H1 (cell line): ENCODE results near the gene SMC6. TPM values are rescaled to one million over a fixed set of nuclear protein-coding genes. Genes with fewer than 3 reads are reported as not detected.

Source experiments
- CTCF ChIA-PET: fragments of 300-600 bp; sonication (Branson Sonifier 250); formaldehyde crosslinking; loops from one replicate; lab custom pipeline; 2021; ENCODE audit not compliant: partially characterized antibody; lab: Charles Lee
- POLR2A ChIA-PET: fragments of 300-600 bp; sonication (Branson Sonifier 250); formaldehyde crosslinking; loops from one replicate; lab custom pipeline; 2021; ENCODE audit warnings: inconsistent platforms; ENCODE audit not compliant: partially characterized antibody; lab: Charles Lee
- DNase-seq, 2 experiments: peaks; one replicate each; pipeline versions ENCODE4 v3.0.0 to v3.0.0-alpha.2; 2010 to 2022; ENCODE audit warnings: low spot score in 2 of 2, low read depth in 1 of 2, mixed read lengths in 1 of 2
- FAIRE-seq: peaks from 2 replicates; lab custom pipeline; 2011; peaks lifted over from hg19 to GRCh38; lab: Jason Lieb, UNC
- H2AFZ ChIP-seq: 2 replicates; pipeline ENCODE4 v1.8.1; 2012; ENCODE audit warnings: low read length, inconsistent platforms
- H2AK5ac ChIP-seq: 2 replicates; pipeline ENCODE4 v1.6.1; 2013; ENCODE audit warnings: low read depth, low read length
- H2BK120ac ChIP-seq: replicated peaks from 2 replicates; pipeline ENCODE3; 2013; ENCODE audit warnings: low read depth, low read length, inconsistent platforms
- H2BK12ac ChIP-seq: 2 replicates; pipeline ENCODE4 v1.6.1; 2013; ENCODE audit warnings: low read depth, low read length
- H2BK15ac ChIP-seq: 2 replicates; pipeline ENCODE4 v1.6.1; 2013; ENCODE audit warnings: low read length
- H2BK20ac ChIP-seq: 2 replicates; pipeline ENCODE4 v1.6.1; 2013; ENCODE audit warnings: low read length
- H2BK5ac ChIP-seq: 2 replicates; pipeline ENCODE4 v1.6.1; 2013; ENCODE audit warnings: low read depth, low read length
- H3K14ac ChIP-seq: 2 replicates; pipeline ENCODE4 v1.6.1; 2013; ENCODE audit warnings: inconsistent platforms; ENCODE audit not compliant: insufficient read length
- H3K18ac ChIP-seq: 2 replicates; pipeline ENCODE4 v1.6.1; 2013; ENCODE audit warnings: low read length; ENCODE audit errors: extremely low read depth
- H3K23ac ChIP-seq: 2 replicates; pipeline ENCODE4 v1.6.1; 2013; ENCODE audit warnings: inconsistent platforms; ENCODE audit not compliant: insufficient read length
- H3K23me2 ChIP-seq: 2 replicates; pipeline ENCODE4 v1.6.1; 2013; ENCODE audit warnings: low read depth, low read length
- H3K27ac ChIP-seq: 2 replicates; pipeline ENCODE4 v1.6.1; 2011; ENCODE audit warnings: low read depth, low read length, inconsistent platforms
- H3K27me3 ChIP-seq, 4 experiments: replicated peaks in 1 of 4; 1 replicate in 1 of 4; 2 replicates in 3 of 4; pipeline versions ENCODE4 v1.6.1 to v1.8.1; 2011 to 2013; ENCODE audit warnings: low read length in 3 of 4, mild to moderate bottlenecking in 3 of 4, inconsistent platforms in 2 of 4, mixed read lengths in 2 of 4, moderate library complexity in 1 of 4; ENCODE audit not compliant: control insufficient read depth in 3 of 4, insufficient read depth in 3 of 4; ENCODE audit errors: extremely low read depth in 1 of 4
- H3K36me3 ChIP-seq, 4 experiments: 2 replicates each; pipeline versions ENCODE4 v1.6.1 to v1.8.1; 2011 to 2013; ENCODE audit warnings: mild to moderate bottlenecking in 4 of 4, low read length in 3 of 4, moderate library complexity in 2 of 4, control low read depth in 1 of 4, inconsistent platforms in 1 of 4; ENCODE audit not compliant: insufficient read depth in 4 of 4, control insufficient read depth in 2 of 4
- H3K4ac ChIP-seq: replicated peaks from 2 replicates; pipeline ENCODE3; 2013; ENCODE audit warnings: low read length, low read depth, mixed read lengths, inconsistent platforms; ENCODE audit not compliant: insufficient read length
- H3K4me1 ChIP-seq, 4 experiments: replicated peaks in 1 of 4; 1 replicate in 1 of 4; 2 replicates in 3 of 4; pipeline versions ENCODE4 v1.6.1 to v1.8.1; 2011 to 2013; ENCODE audit warnings: low read length in 3 of 4, inconsistent platforms in 2 of 4, mixed read lengths in 1 of 4; ENCODE audit not compliant: insufficient read depth in 4 of 4, control insufficient read depth in 3 of 4
- H3K4me2 ChIP-seq, 2 experiments: 2 replicates each; pipeline versions ENCODE4 v1.6.1 to v1.8.1; 2011 to 2013; ENCODE audit warnings: low read depth in 2 of 2, low read length in 2 of 2, control low read depth in 1 of 2, inconsistent platforms in 1 of 2, mild to moderate bottlenecking in 1 of 2; ENCODE audit not compliant: insufficient read depth in 1 of 2
- H3K4me3 ChIP-seq, 4 experiments: fragments of 200-600, 300-600 bp in 1 of 4; sonication (generic), shearing (Covaris generic), sonication (Bioruptor Twin) in 1 of 4; 2 replicates each; pipeline versions ENCODE4 v1.5.1 to v1.8.1; 2011 to 2016; ENCODE audit warnings: low read length in 4 of 4, low read depth in 3 of 4, control low read depth in 2 of 4, inconsistent platforms in 2 of 4, mild to moderate bottlenecking in 2 of 4, mixed read lengths in 1 of 4, moderate library complexity in 1 of 4; ENCODE audit not compliant: insufficient read depth in 2 of 4; ENCODE audit errors: extremely low read depth in 1 of 4
- H3K56ac ChIP-seq: replicated peaks from 2 replicates; pipeline ENCODE3; 2013; ENCODE audit warnings: low read depth, mild to moderate bottlenecking, mixed read lengths, low read length, inconsistent platforms; ENCODE audit not compliant: insufficient read length
- H3K79me1 ChIP-seq: 2 replicates; pipeline ENCODE4 v1.6.1; 2013; ENCODE audit warnings: low read depth, low read length, control low read depth
- H3K79me2 ChIP-seq, 2 experiments: 2 replicates each; pipeline versions ENCODE4 v1.6.1 to v1.8.1; 2012 to 2013; ENCODE audit warnings: low read length in 2 of 2, mild to moderate bottlenecking in 2 of 2, inconsistent platforms in 1 of 2; ENCODE audit not compliant: insufficient read depth in 2 of 2, control insufficient read depth in 1 of 2
- H3K9ac ChIP-seq, 4 experiments: replicated peaks in 1 of 4; 1 replicate in 1 of 4; 2 replicates in 3 of 4; pipeline versions ENCODE4 v1.6.1 to v1.8.1; 2011 to 2013; ENCODE audit warnings: low read depth in 3 of 4, low read length in 3 of 4, control low read depth in 2 of 4, mild to moderate bottlenecking in 2 of 4, moderate library complexity in 2 of 4, inconsistent platforms in 1 of 4; ENCODE audit errors: extremely low read depth in 1 of 4
- H3K9me3 ChIP-seq, 2 experiments: 2 replicates each; pipeline versions ENCODE4 v1.6.1 to v1.8.1; 2012 to 2013; ENCODE audit warnings: mild to moderate bottlenecking in 2 of 2, moderate library complexity in 2 of 2, control low read depth in 1 of 2, inconsistent platforms in 1 of 2, low read depth in 1 of 2, low read length in 1 of 2, mixed read lengths in 1 of 2; ENCODE audit not compliant: insufficient read depth in 2 of 2
- H4K20me1 ChIP-seq, 2 experiments: replicated peaks in 1 of 2; 2 replicates each; pipeline versions ENCODE3 to v1.8.1; 2011 to 2013; ENCODE audit warnings: inconsistent platforms in 2 of 2, low read length in 2 of 2, mild to moderate bottlenecking in 1 of 2; ENCODE audit not compliant: insufficient read depth in 2 of 2, control insufficient read depth in 1 of 2
- H4K5ac ChIP-seq: 2 replicates; pipeline ENCODE4 v1.6.1; 2013; ENCODE audit warnings: low read length, low read depth, mixed read lengths, inconsistent platforms; ENCODE audit not compliant: insufficient read length
- H4K8ac ChIP-seq: 2 replicates; pipeline ENCODE4 v1.8.0; 2013; ENCODE audit warnings: mild to moderate bottlenecking, moderate library complexity, low read length, inconsistent platforms; ENCODE audit not compliant: insufficient read depth; ENCODE audit errors: extremely low read depth
- H4K91ac ChIP-seq: replicated peaks from 2 replicates; pipeline ENCODE3; 2013; ENCODE audit warnings: low read length, mixed read lengths, inconsistent platforms; ENCODE audit not compliant: insufficient read length
- CBX5 ChIP-seq: fragments of 300-800, 300-1000 bp; sonication (generic); IDR thresholded peaks from 2 replicates; pipeline ENCODE4 v1.7.1; 2016; ENCODE audit warnings: antibody characterized with exemption, low read length, low read depth
- CTBP2 ChIP-seq: IDR thresholded peaks from 2 replicates; pipeline ENCODE4 v1.7.0; 2011; ENCODE audit warnings: borderline replicate concordance, mild to moderate bottlenecking, moderate library complexity, mixed read lengths, low read length; ENCODE audit not compliant: insufficient read depth, insufficient read length
- EP300 ChIP-seq, 2 experiments: IDR thresholded peaks; 1 replicate in 1 of 2; 2 replicates in 1 of 2; pipeline ENCODE4 v1.6.1; 2011 to 2012; ENCODE audit warnings: low read depth in 2 of 2, low read length in 2 of 2, mild to moderate bottlenecking in 2 of 2, borderline replicate concordance in 1 of 2, inconsistent platforms in 1 of 2, moderate library complexity in 1 of 2
- RAD21 ChIP-seq, 2 experiments: IDR thresholded peaks in 1 of 2; conservative IDR thresholded peaks in 1 of 2; 2 replicates each; pipeline ENCODE4 v1.6.1; 2011; ENCODE audit warnings: low read depth in 2 of 2, low read length in 2 of 2, improper control_type of control experiment in 1 of 2, inconsistent platforms in 1 of 2, mild to moderate bottlenecking in 1 of 2, moderate library complexity in 1 of 2
- RNF2 ChIP-seq: fragments of 200-900, 300-1000 bp; sonication (generic); IDR thresholded peaks from 2 replicates; pipeline ENCODE4 v1.7.1; 2016; ENCODE audit warnings: borderline replicate concordance, low read depth, mild to moderate bottlenecking, antibody characterized with exemption, low read length; ENCODE audit not compliant: poor library complexity, severe bottlenecking; ENCODE audit errors: missing control alignments
- SP1 ChIP-seq: IDR thresholded peaks from 2 replicates; pipeline ENCODE4 v1.6.1; 2011; ENCODE audit warnings: low read depth, low read length
- TAF1 ChIP-seq: IDR thresholded peaks from 2 replicates; pipeline ENCODE4 v1.6.1; 2011; ENCODE audit warnings: mild to moderate bottlenecking, low read depth, low read length
- TCF12 ChIP-seq: IDR thresholded peaks from 2 replicates; pipeline ENCODE4 v1.6.1; 2011; ENCODE audit warnings: low read depth, mild to moderate bottlenecking, low read length
- TEAD4 ChIP-seq: IDR thresholded peaks from 2 replicates; pipeline ENCODE4 v1.6.1; 2012; ENCODE audit warnings: low read depth, low read length, inconsistent platforms, mixed read lengths
- YY1 ChIP-seq: IDR thresholded peaks from 2 replicates; pipeline ENCODE4 v1.6.1; 2011; ENCODE audit warnings: low read depth, mild to moderate bottlenecking, low read length
- WGBS, 2 experiments: shearing (Covaris generic) in 1 of 2; methylation state at CpG; one replicate each; pipeline versions ENCODE4 v1.1.6 to v1.1.7; 2013 to 2015; ENCODE audit warnings: low lambda C conversion rate in 2 of 2, mixed read lengths in 2 of 2, inconsistent platforms in 1 of 2, low coverage in 1 of 2, missing lambda C conversion rate in 1 of 2; ENCODE audit not compliant: insufficient replicate concordance in 2 of 2, insufficient coverage in 1 of 2, insufficient read length in 1 of 2; ENCODE audit errors: extremely low coverage in 1 of 2, missing lambda C conversion rate in 1 of 2; 5-methylcytosine and 5-hydroxymethylcytosine counted together
- polyA plus RNA-seq, 7 experiments: library from polyadenylated mRNA; depleted of rRNA in 3 of 7; stranded (reverse) in 5 of 7; unstranded in 2 of 7; fragments of >200 nt in 5 of 7; fragments of 200-250 nt in 2 of 7; gene quantifications; 1 replicate in 5 of 7; 2 replicates in 1 of 7; 4 replicates in 1 of 7; pipeline versions ENCODE4 v1.2.1 to v1.2.3, GENCODE V29; 2011 to 2013; ENCODE audit warnings: missing spikeins in 2 of 7, mixed read lengths in 2 of 7
- total RNA-seq: library from RNA; stranded (reverse); fragmentation: NEBNext Ultra II Directional; extraction: Animal tissue kit (Norgen Biotek cat#: 25700); gene quantifications from 2 replicates; pipeline ENCODE4 v1.2.1, GENCODE V29; 2021

SMC6 gene
- total and polyA plus RNA-seq, 2 of the 8 experiments (the other 6 are each of a cell fraction or from before 2014, with no cell fraction given), result 9.7 to 49.5 TPM

- H3K27me3 ChIP-seq, result no peaks in the 10 kb centered on the region
- H3K36me3 ChIP-seq, result no peaks in the 10 kb centered on the region; a peak in 1 of 8 replicates
- no peak overlapping the region for H2BK12ac ChIP-seq
- H4K20me1 ChIP-seq, result no peaks in the 10 kb centered on the region
- H3K4me2 ChIP-seq, result no peak overlapping the region
- FAIRE-seq (no peak), DNase-seq (no peak)
- no peak overlapping the region for H4K5ac ChIP-seq
- H3K14ac ChIP-seq, result no peak overlapping the region
- H4K91ac ChIP-seq, result no peak overlapping the region
- H3K4ac ChIP-seq, result no peak overlapping the region
- no peak overlapping the region for H2BK120ac ChIP-seq
- no peak overlapping the region for H2BK5ac ChIP-seq
- H3K4me1 ChIP-seq, result peaks cover 0 to 9% (median 5%) of the 10 kb centered on the region in 4 experiments; a peak in 6 of 7 replicates
- H3K4me3 ChIP-seq, result no peak overlapping the region
- H2AFZ ChIP-seq, result no peak overlapping the region
- no peaks in the 10 kb centered on the region; the same call in 1 of the 2 replicates for H3K79me1 ChIP-seq
- H4K8ac ChIP-seq, result no peak overlapping the region
- H3K56ac ChIP-seq, result no peak overlapping the region
- H3K27ac ChIP-seq, result no peak overlapping the region
- H3K9me3 ChIP-seq, result no peaks in the 10 kb centered on the region
- CTCF ChIA-PET, result interaction anchor here (1.0 to 3.7 kb wide), 5 partner anchors 12 to 55 kb away, joined by 3 to 22 read pairs (median 7); no protein-coding TSS in a partner anchor
- no peaks in the 10 kb centered on the region for H3K79me2 ChIP-seq
- no peak overlapping the region for H2AK5ac ChIP-seq
- H3K9ac ChIP-seq, result no peak overlapping the region
- H2BK20ac ChIP-seq, result no peak overlapping the region
- H3K23me2 ChIP-seq, result 0 out of 2 replicates have a peak, but pooled peaks cover 2% of the 10 kb centered on the region
- POLR2A ChIA-PET, result interaction anchor here (0.6 kb wide), 1 partner anchor 45 kb away, joined by 3 read pairs; no protein-coding TSS in a partner anchor
- H2BK15ac ChIP-seq, result no peak overlapping the region
- H3K18ac ChIP-seq, result no peak overlapping the region
- 75% methylated on average over 1 of the region's 1 CpG; no CpG with 5 or more reads in 1 of the 2 experiments for whole genome bisulfite sequencing, 2 experiments
- H3K23ac ChIP-seq, result no peak overlapping the region
- TF ChIP-seq SP1, result no peak
- no peak for TF ChIP-seq TAF1
- no peak for TF ChIP-seq CBX5
- TF ChIP-seq YY1, result no peak
- no peak for TF ChIP-seq EP300 (IDR thresholded peaks at IDR 0.05; ENCODE audit: borderline replicate concordance in 1 of 2, low read depth in 2 of 2, low read length in 2 of 2)
- no peak for TF ChIP-seq TEAD4
- no peak for TF ChIP-seq TCF12
- TF ChIP-seq RAD21 (IDR thresholded peaks at IDR 0.05 in 1 of 2, conservative IDR thresholded peaks at IDR 0.05 in 1 of 2; ENCODE audit: low read depth in 2 of 2, low read length in 2 of 2), result no peak
- TF ChIP-seq CTBP2, result no peak
- no peak for TF ChIP-seq RNF2
Observed at GRCh38 chr2:17616405-17616804, 137.2 kb downstream of the SMC6 start.
